ENCODE measurements around the gene CYP39A1.

The CYP39A1 gene

GRCh38 chr6:46509981-46510510 lies 142.6 kb downstream of the CYP39A1 start:
- DNase-seq: no peak

- no peak for DNase-seq
Observed at GRCh38 chr6:46509063-46509462, 143.6 kb downstream of the CYP39A1 start.

DNA sequence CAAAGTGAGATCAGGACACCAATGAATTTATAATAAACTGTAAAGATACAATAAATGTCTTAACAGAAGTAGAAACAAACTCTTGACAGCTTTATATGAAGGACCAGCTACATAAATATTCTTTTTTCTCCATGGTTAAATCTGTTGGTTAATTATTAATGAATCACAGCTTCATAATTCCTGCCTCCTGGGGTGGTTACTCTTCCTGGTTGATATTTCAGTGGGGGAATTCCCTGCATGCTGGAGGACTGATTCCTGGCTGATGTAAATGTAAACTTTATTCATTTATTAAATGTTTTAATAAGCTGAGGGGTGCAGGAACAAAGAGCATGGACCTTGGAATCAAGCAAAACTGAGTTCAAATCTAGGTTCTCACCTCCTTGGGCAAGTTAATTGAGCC lies 145.2 kb downstream of the CYP39A1 start:
- no peak for DNase-seq

- DNase-seq: no peak
Observed at GRCh38 chr6:46505693-46506512, 146.7 kb downstream of the CYP39A1 start.

DNA sequence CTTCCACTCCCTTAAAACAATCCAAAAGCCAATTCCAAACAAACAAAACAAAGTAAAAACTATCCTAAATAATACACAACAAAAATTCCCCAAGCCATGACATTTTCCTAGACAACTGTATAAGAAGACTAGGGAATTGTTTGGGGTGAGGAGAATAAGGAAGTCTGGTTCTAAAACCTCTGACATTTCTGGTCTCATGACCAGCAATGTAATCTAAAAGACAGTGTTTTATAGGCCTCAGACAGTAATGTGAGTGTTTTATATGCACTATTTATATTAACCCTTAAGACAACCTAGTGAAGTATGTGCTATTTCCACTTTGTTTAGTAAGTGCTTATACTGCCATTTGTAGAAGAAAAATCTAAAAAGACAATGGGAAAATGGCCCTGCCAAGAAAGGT lies 148.4 kb downstream of the CYP39A1 start:
- DNase-seq: no peak

- DNase-seq: no peak
Observed at GRCh38 chr6:46502486-46503119, 150.0 kb downstream of the CYP39A1 start.

- DNase-seq: no peak
Observed at GRCh38 chr6:46501136-46502089, 151.2 kb downstream of the CYP39A1 start.

DNA sequence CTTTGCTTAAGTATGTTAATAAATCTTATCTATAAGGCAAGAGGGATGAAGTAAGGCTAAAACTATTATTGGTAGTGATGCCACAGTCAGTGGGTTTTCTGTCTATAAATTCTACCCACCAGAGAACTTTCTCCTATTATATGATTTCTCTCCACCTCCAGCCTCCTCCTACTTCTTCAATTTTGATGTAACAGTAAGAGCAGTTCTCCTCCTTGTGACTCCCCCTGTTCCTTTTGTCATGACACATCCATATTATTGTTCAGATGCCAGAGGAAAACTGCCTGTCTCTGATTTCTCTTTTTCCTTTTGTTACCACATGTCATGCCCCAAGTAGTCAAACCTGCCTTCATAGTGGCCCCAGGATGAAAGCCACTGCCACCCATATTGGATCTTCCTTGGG lies 152.2 kb downstream of the CYP39A1 start:
- no peak for DNase-seq

Measured in NCI-H1436 treated with DMSO at 0.1 percent for 48 hours (cell line).